Stimulated activated naive CD4-positive, alpha-beta T cell treated with Interleukin-2 at 50 U/mL for 16 hours (primary cell): Measurements from ENCODE around the gene FRS3.
"Not testable (repeated sequence)": the region's sequence is repeated elsewhere in the genome, so short reads cannot be mapped to it uniquely, and the experiment has no call there.

Source experiments
- DNase-seq: peaks from one replicate; lab custom pipeline; 2025; lab: John Stamatoyannopoulos, UW

The FRS3 gene

DNA sequence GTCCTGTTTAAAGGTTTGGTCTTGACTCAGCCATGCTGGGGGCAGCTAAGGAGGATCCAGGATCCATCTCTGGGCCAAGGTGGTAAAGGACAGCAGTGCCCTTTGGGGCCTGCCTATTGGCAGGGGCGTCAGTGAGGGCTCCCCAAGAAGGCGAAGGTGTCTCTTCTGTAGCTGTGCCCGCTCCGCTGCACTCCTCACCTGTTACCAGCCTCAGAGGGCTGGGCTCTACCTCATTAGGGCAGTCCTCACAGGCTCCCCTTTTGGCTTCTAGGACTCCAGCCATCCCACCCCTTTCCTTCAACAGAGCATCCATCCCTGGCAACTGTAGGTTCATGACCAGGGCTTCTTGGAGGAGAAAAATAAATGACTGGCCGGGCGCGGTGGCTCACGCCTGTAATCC, 10.3 kb downstream of the FRS3 start:
- no peak for DNase-seq

DNA sequence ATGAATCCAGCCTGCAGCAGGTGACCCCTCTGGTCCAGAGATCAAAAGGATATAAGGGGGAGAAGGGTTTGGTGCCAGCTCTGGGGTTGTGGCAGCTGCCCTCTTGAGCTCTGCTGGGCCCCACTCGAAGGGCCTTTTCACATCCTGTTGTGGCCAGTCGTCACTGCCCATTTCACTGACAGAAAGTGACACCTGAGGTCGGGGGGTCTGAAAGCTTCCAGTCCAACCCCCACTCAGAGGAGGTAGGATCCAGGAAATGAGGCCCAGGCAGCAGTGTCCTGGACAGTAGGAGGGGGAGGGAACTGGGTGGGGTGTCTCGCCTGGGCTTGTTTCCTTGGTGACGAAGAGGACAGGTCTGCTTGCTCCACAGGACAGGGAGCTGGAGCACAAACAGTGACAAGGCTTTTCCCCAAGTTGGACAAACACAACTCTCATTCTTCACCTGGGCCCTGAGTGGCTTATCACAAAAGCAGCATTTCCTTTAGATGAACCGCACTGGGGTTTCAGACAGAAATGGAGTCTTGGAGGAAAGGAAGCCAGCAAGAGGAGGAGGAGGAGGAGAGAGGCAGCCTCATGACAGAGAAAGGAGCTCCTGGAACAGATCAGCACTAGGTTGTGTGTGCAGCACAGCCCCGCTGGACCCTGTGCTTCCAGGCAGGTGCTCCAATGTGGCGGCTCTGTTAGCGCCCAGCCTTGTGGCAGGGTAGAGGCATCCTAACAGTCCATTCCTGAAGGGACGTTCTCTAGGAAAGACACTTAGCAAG, 11.0 kb downstream of the FRS3 start:
- DNase-seq, result no peak

DNA sequence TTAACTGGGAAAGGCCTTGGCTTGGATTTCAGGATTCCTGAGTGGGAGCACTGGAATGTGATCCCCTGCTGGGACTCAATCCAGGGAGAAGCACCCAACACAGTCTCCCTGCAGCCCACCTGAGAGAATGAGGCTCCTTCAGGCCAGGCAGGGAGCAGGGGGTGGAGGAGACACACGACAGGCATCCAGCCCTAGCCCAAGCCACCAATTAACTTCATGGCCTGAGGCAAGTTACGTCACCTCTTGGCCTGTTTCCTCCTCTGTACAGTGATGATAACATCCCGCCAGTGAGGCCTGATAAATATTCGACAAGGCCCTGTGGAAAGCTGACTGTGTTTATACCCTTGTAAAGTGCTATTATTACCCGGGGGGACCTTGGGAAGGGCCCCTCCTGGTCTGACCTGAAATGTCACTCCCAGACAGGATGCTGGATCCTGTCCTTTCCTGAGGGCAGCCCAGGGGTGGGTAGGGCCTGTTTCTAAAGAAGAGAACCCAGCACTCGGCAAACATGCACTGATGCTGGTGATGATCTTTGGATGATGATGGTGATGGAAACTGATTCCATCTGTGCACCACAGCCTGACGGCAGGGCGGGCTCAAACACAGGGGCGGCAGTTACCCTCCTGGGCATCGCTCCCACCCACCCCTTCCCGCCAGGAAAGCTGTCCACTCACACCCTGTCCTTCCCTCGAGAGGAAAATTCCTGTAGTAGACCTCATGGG, 12.4 kb downstream of the FRS3 start:
- DNase-seq, result no peak

DNA sequence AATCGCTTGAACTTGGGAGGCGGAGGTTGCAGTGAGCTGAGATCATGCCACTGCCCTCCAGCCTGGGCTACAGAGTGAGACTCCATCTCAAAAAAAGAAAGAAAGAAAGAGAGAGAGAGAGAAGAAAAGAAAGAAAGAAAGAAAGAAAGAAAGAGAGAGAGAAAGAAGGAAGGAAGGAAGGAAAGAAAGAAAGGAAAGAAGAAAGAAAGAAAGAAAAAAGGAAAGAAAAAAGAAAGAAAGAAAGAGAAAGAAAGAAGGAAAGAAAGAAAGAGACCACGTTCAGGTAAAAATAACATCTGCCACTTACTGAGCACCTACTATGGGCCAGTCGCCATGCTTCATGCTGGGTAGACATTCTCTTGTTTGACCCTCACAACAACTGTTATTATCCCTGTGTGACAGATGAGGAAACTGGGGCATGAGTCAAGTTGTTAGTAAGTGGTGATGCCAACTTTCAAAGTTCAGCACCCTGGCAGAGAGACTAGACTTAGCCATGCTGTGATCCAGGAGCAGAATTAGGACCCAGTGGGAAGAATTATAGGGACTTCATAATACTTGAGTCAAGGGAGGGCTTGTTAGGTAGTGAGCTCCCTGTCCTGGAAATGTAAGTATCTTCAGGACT, 13.5 kb downstream of the FRS3 start:
- DNase-seq, result not testable (repeated sequence)

DNA sequence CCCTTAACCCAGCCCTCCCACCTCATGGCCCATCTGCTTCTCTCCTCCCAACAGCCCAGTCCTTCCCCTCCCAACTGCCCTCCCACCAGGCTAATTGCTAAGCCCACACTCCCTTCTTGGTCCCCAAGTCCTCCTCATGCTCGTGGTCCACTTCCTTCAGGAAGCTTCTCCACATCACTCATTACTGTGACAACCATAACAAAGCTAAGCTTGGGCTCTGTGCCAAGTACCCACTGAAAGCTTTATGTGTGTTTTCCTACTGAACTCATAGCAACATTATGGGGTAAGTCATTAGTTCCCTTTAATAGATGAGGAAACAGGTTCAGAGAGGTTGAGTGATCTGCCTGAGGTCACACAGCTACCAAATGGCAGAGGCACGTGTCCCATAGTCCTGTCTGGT, 16.2 kb downstream of the FRS3 start:
- DNase-seq, result no peak

DNA sequence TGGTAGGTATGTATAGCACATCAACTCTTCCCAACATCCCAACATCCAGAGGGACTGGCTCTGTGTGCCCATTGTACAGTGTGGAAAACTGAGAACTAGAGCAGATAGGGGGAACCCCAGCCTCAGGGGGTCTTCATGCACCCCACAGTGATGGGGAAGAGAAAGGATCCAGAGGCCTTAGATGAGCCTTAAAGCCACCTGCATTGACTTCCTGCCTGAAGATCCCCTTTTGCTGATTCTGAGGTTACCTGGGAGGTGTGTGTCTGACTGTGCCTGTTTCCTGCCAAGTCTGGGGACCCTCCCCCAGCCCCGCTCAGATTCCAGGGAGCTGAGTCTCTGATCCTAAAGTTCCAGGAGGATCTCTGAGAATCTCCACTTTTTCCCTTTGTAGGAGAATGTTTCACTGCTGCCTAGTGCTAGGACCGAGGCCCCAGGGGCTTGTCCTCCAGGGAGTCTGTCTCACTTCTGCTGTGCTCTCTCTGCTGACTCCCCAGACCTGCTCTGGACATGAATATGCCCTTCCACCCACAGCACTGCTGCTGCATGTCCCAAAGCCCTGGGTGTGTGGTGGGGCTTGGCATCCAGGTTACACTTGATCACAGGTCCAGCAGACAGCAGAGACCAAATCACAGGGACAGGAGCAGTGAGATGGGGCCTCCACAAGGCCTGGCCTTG, 19.7 kb downstream of the FRS3 start:
- no peak for DNase-seq

DNA sequence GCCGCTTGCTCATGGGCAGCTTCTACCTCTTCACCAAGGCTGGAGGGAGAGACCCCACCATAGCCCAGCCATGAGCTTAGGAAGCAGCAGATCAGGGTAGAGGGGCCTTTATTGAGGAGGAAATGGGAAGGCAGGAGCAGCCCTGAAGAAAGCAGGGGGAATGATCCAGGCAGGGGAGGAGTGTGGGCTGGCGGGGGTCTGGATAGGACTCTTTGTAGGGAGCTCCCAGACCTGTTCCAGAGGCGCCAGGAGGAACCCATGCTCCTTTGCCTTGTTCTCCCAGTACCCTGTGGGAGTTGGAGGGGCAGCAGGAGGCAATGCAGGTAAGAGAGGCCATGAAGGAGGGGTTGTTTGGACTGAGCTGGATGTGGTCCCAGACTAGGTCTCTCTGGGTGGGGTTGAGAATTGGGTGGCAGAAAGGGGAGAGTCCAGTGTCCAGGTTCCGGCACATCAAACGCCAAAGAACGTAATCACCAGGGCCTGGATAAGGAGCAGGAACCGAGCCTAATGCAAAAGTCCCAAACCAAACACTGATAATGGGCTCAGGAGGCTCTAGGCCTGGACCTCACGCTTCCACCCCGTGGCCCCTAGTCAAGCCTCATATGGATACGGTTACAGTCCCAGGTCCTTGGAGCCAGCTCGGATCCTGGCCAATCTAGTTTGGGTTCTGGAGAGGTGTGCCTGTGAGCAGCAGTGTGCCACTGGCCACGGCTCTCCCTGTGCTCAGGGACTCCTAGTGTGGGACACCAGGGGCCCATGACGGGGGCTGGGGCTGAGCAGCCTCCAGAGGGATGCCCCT, 20.4 kb downstream of the FRS3 start:
- no peak for DNase-seq

DNA sequence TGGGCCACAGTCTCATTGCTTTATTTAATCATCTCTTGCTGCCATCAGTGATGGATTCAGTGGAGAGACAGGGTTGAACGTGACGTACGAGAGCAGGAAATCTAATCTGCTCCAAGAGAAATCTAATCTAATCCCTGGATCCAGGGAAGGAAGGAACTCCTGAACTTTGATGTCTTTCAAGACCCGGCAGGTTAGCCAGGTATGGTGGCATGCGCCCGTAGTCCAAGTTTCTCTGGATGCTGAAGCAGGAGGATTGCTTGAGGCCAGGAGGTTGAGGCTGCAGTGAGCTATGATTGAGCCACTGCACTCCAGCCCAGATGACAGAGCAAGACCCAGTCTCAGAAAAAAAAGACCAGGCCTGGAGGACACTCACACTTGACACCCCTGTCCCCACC, 21.1 kb downstream of the FRS3 start:
- DNase-seq, result no peak

DNA sequence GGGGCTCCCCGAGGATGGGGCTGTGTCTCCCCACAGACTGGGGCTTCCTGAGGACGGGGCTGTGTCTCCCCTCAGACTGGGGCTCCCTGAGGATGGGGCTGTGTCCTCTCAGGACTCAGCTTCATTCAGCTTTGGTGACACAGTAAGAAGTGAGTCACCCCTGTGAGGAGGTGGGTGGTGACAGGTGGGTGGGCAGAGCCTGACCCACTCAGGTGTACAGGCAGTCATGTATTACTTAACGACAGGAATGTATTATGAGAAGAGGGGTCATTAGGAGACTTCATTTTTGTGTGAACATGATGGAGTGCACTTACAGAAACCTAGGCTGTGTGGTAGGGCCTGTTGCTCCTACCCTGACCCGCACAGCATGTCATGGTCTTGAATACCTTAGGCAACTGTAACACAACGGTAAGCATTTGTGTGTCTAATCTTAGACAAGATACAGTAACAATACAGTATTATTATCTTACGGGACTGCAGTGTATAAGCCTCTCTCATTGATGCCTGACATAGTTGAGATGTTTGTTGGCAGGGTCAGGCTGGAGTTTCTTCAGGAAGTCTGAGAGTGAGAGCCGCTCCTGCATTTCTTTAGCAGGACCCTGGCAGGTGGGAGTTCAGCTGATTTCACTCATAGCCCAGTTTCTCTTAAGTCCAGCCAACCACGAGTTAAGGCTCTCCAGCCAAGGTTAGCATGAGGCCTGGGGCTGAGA, 21.6 kb downstream of the FRS3 start:
- DNase-seq, result no peak

DNA sequence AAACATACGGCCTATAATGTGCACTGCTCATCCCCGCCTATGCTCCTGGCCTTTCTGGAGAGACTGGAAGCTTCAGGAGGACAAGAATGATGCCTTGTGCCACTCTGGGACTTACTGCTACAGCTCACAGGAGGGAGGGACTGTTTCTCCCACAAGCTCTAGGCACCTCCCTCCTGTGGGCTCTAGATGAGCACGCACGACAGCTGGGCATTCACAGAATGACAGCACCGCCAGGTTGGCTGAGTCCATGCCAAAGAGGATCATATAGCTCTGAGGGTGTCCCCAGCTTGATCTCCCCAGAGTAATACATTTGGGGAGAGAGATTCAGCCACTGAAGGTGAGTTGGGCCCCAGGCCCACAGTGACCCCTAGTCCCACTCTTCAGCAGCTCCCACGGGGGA, 22.4 kb downstream of the FRS3 start:
- no peak for DNase-seq

DNA sequence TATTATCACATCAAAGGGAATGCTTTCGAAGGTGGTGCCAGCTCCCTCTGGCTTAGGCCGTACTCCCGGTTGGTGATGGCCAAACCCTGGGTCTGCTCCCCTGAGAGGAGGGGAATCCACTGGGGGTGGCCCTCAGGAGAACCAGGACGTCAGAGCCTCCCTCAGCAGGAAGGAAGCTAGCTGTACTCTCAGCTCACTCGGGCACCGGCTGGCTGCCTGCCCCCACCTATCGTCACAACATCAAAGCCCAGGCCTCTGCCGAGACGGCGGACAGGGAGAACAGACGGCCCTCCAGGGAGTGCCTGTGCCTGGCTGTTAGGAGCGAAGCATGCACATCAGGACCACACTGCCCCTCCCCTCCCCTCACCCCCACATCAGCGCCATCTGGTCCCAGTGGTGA, 23.3 kb downstream of the FRS3 start:
- no peak for DNase-seq

DNA sequence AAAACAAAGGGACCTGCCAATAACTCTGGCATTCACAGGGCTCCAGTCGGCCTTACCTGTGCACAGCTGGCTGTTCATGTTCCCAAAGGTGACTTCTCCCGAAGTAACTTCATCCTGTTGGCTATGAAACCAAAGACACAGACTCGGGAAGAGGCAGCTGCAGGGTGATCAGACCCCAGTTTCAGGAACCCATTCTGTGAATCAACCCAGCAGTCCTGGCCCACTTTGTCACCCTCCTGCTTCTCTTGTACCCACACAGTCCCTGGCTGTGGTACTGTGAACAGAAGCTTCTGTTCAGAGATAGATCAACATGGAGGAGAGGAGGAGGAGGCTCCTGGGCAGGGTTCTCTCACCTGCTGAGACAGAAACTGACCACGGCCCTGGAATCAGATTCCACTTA, 23.8 kb downstream of the FRS3 start:
- DNase-seq, result no peak

DNA sequence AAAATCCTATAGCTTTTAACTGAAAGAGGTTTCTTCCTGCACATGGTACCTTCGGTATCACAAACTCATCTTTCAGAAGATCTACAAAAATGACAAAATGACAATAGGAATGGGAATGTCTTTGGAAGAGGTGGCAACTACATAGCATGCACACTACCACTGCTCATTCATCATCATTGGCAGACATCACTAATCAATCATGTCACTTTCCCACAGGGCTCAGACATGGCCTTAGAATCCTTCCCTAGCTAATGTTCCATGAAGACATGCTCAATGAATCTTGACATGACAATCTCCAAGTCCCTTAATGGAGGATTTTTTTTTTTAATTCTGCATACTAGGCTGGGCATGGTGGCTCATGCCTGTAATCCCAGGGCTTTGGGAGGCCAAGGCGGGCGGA, 29.3 kb downstream of the FRS3 start:
- DNase-seq, result no peak

DNA sequence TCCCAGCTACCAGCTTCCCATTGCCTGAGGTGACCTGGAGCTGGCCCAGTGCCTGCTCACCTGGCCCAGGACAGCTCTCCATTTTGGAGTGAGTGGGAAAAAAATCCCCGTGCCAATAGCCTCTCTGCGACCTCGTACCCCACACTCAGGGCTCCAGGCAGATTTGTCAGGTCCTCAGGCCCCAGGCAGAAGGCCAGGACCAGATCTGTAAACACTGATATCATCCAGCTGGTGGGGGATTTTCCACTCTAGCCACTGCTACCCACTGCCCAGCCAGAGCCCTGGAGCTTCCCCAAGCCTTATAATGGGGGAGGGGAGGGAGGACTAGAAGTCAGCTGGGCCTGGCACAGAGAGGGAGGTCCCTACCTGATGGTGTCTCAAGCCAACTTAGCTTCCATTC, 31.2 kb downstream of the FRS3 start:
- no peak for DNase-seq

DNA sequence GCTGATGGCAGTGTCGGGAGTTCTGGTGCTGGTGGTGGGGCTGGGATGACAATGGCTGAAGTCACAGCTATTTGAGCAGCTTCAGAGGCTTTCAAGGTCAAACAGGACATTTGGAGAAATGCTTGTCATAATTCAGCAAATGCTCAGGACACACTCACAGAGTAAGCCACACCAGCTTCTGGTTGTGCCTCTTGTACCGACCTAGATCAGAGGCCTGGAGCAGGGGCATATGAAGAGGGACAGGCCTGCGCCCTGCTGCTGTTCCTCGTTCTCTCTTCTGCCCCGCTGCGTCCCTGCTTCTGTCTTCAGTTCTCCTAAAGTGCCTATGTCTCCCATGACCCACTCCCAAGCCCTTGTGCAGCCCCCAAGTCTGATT, 31.6 kb downstream of the FRS3 start:
- no peak for DNase-seq

DNA sequence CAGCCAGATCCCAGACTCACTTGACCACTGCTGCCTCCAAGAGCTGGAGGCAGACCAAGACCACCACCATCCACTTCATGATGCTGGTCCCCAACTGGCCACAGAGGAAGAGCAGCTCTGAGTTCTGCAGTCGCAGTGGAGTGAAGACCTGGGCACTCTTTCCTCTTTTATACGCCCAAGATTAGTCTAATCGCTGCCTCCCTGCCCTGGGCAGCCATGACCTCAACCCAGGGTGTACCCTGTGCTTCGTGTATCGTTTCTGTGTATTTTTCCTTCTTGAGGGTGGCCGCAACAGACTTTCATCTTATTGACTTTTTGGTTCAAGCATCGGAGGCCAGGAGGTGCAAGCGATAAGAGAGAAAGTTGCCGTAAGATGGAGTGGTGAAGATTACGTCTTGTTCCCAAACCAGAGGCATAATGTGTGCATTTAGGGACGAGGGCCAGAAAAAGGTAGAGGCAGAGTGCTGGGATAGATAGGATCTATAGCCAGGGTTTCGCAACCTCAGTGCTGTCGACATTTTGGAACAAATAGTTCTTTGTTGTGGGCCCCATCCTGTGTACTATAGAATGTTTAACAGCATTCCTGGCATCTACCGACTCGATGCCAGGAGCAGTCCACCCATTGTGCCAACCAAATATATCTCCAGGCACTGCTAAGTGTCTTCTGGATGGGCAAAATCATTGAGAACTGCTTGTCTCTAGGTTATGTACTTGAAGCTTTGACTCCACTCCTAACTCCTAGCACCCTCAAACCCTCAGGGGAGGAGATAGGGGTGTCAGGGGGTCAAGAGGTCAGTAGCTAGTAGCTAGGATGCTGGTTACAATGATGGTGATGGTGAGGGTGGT, 32.2 kb downstream of the FRS3 start, which contains the start of gene PGC:
Gene PGC (minus strand): TSS at position 142 of the 846 bp plus-strand sequence. CDS start 63 bp downstream, at position 79.
- DNase-seq, result no peak

DNA sequence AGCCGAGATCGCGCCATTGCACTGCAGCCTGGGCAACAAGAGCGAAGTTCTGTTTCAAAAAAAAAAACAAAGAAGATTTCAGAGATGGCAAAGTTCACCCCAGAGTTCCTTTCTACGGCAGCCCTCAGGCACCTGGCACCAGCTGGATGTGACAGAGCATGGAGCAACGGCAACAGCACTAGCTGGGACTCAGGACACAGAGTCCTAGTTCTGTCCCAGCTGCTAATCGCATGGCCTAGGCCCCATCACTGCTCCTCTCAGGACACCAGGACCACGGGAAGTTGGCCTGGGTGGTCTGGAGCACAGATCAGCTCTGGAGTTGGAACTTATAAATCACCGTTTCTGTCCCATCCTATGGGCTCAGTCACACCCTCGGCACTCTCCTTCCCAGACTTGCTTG, 33.6 kb downstream of the FRS3 start:
- DNase-seq, result no peak

DNA sequence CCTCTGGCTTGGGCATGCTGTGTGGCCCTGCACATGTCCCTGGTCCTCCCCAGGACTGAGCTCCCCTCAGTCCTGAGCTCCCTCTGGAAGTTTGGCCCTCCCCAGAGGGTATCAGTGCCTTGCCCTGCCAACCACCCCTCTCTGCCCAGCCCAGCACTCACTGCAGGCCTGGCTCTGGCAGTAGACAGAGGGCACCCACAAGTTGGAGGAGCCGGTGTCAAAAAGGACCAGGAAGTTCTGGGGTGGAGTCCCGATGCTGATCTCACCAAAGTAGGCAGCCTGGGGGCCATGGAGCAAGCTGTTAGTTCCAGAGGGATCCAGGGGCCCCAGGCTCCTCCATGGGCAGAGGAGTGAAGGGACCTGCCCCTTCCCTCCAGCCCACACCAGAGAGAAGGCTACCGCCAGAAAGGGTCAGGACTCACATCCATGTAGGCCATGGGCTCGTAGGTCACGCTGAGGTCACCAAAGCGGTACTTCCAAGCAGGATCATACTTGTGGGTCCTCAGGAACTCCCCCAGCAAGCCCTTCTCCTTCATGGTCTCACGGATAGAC, 35.4 kb downstream of the FRS3 start:
- DNase-seq, result no peak

DNA sequence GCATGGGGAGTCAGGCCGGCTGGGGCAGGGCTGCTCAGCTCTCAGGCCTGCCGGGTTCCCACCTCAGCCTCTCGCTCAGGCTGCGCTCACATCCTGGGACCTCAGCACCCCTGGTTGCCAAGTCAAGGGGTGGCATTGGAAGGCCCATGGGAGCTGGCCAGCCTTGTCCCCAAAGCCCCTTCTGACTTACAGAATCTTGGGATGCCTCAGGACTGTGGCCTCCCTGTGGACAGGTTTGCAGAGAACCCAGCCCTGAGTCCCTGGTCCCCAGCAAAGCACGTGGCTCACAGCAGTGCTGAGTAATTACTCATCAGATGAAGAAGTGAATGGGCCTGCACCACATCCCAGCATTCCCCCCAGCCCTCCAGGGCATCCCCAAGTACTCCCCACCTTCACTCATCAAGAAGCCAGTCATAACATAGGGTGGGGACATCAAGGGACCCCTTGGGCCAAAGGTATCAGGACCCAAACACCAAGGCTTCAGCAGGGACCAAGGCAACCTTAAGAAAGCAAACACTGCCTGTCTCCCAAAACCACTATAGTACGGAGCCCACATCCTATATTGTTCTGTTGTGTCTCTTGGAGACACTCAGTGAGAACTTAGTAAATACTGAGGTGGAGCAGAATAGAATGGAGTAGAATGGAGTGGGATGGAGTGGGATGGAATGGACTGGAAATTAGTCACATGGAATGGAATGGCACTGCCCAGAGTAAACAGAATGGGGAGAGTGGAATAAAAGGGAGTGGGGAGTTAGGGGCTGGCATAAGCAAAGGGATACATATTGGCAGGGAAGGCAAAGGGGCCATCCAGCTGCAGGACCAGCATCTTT, 36.1 kb downstream of the FRS3 start:
- no peak for DNase-seq
